ENCODE data around the gene DDX27.

The DDX27 gene

GRCh38 chr20:49231471-49231870 is 12.3 kb downstream of the DDX27 start:
- no peak for DNase-seq (ENCODE audit: low read depth)

DNA sequence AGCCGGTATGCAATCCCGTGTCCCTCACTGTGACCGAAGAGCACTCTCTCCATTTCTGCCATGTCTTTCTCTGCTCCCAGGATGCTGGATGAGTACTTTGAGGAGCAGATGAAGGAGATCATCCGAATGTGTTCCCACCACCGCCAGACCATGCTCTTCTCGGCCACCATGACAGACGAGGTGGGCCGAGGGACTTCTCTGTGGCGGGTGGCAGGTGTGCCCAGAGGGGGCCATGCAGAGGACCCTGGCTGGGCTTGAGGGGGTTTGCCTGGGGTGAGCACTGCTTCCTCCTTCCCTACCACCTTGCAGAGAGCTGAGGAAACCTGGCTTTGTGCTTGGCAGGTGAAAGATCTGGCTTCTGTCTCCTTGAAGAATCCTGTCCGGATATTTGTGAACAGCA is 14.0 kb downstream of the DDX27 start:
- no peak overlapping the region for H3K4me3 ChIP-seq (ENCODE audit: low read depth, low read length)
- no peak for DNase-seq (ENCODE audit: low read depth)
- TF ChIP-seq, protein P1, sequence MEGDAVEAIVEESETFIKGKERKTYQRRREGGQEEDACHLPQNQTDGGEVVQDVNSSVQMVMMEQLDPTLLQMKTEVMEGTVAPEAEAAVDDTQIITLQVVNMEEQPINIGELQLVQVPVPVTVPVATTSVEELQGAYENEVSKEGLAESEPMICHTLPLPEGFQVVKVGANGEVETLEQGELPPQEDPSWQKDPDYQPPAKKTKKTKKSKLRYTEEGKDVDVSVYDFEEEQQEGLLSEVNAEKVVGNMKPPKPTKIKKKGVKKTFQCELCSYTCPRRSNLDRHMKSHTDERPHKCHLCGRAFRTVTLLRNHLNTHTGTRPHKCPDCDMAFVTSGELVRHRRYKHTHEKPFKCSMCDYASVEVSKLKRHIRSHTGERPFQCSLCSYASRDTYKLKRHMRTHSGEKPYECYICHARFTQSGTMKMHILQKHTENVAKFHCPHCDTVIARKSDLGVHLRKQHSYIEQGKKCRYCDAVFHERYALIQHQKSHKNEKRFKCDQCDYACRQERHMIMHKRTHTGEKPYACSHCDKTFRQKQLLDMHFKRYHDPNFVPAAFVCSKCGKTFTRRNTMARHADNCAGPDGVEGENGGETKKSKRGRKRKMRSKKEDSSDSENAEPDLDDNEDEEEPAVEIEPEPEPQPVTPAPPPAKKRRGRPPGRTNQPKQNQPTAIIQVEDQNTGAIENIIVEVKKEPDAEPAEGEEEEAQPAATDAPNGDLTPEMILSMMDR (IDR thresholded peaks at IDR 0.05; ENCODE audit: low read depth, low read length, missing control alignments), result no peak

More at GRCh38 chr20:49231471-49231870, 12.3 kb downstream of the DDX27 start:
- TF ChIP-seq, protein P1 (IDR thresholded peaks at IDR 0.05; ENCODE audit: low read depth, low read length, missing control alignments), result no peak
- H3K4me3 ChIP-seq (ENCODE audit: low read depth, low read length), result no peak overlapping the region

DNA sequence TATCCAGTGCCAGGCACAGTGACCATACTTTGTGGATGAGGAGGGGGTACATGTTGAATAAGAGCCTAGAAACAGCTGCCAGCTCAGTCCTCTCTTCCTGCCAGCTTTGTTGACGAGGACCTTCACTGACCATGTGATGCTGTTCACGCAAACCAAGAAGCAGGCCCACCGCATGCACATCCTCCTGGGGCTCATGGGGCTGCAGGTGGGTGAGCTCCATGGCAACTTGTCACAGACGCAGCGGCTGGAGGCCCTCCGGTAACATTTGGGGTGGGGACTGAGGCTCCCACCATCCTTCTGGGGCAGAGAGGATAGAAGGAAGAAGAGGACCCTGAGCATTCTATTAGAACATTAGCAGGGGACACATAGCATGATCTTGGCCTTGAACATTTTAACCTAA is 15.6 kb downstream of the DDX27 start:
- DNase-seq (ENCODE audit: low read depth), result no peak
- no peak overlapping the region for H3K4me3 ChIP-seq (ENCODE audit: low read depth, low read length)
- TF ChIP-seq, protein P1 (IDR thresholded peaks at IDR 0.05; ENCODE audit: low read depth, low read length, missing control alignments), result no peak

- TF ChIP-seq, protein P1 (IDR thresholded peaks at IDR 0.05; ENCODE audit: low read depth, low read length, missing control alignments), result no peak
- no peak overlapping the region for H3K4me3 ChIP-seq (ENCODE audit: low read depth, low read length)
- DNase-seq (ENCODE audit: low read depth), result no peak
Observed at GRCh38 chr20:49236301-49236700, 17.1 kb downstream of the DDX27 start.

DNA sequence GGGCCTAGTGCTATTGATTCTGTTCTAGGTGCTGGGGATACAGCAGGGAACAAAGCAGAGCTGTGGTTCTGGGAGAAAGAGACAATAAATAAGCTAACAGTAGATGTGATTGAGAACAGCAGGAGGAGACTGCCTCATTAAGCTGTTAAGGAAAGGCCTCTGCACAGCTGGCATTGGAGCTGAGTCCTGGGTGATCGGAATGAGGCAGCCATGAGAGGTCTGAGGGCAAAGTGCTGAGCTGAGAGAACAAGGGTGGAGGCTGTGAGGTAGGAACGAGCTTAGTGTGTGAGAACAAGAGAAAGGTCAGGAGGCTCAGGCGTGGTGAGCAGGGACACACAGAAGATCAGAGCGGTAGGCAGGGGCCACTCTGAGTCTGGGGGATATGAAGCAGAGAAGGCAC is 18.3 kb downstream of the DDX27 start:
- no peak overlapping the region for H3K4me3 ChIP-seq (ENCODE audit: low read depth, low read length)
- DNase-seq (ENCODE audit: low read depth), result no peak
- TF ChIP-seq, protein P1 (IDR thresholded peaks at IDR 0.05; ENCODE audit: low read depth, low read length, missing control alignments), result no peak

GRCh38 chr20:49245921-49246740 is 26.9 kb downstream of the DDX27 start:
- no peak for DNase-seq (ENCODE audit: low read depth)
- TF ChIP-seq, protein P1 (IDR thresholded peaks at IDR 0.05; ENCODE audit: low read depth, low read length, missing control alignments), result peak; percentile 81
- no peak overlapping the region for H3K4me3 ChIP-seq (ENCODE audit: low read depth, low read length)
